HEK293T (cell line): ENCODE data around the gene PTGR1.

Experiments used
- CTBP1 ChIP-seq: fragments of 450-650 bp; IDR thresholded peaks from 2 replicates; pipeline ENCODE4 v1.6.1; 2016; ENCODE audit warnings: borderline replicate concordance
- FOXA1 ChIP-seq: fragments of 450-650 bp; IDR thresholded peaks from 2 replicates; pipeline ENCODE4 v1.6.1; 2016; ENCODE audit warnings: mild to moderate bottlenecking
- FOXK2 ChIP-seq: fragments of 450-650 bp; IDR thresholded peaks from 2 replicates; pipeline ENCODE4 v1.6.1; 2016; ENCODE audit warnings: mild to moderate bottlenecking
- SP1 ChIP-seq: fragments of 450-650 bp; IDR thresholded peaks from 2 replicates; pipeline ENCODE4 v1.6.1; 2017
- ZNF384 ChIP-seq: fragments of 450-650 bp; IDR thresholded peaks from 2 replicates; pipeline ENCODE4 v1.6.1; 2016

DNA sequence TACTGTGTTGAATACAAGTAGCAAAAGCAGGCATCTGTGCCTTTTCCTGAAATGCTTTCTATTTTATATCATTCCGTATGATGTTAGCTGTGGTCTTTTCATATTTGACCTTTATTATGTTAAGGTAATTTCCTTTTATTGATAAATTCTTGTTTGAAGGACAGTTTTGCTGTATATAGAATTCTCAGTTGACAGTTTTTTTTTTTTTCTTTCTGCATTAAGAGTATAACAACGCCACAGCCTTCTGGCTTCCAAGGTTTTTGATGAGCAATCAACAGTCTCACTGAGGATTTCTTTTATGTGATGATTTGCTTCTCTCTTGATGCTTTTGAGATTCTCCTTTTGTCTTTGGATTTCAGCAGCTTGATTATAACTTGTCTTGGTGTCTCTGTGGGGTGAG lies 50.8 kb downstream of the PTGR1 start:
- no peak for TF ChIP-seq FOXK2
- TF ChIP-seq CTBP1 = no peak
- TF ChIP-seq ZNF384 = no peak
- no peak for TF ChIP-seq SP1
- TF ChIP-seq FOXA1 = no peak
